NCI-H524 (cell line): ENCODE data around the gene MPP3.

Source experiments
- DNase-seq, 2 experiments: peaks; one replicate each; lab custom pipeline; 2025; lab: John Stamatoyannopoulos, UW

MPP3 gene

GRCh38 chr17:43832168-43832975 lies 574 bp downstream of the MPP3 start:
- DNase-seq = peak in 1 of 2 experiments; percentile 29

GRCh38 chr17:43831633-43832032 lies 1.3 kb downstream of the MPP3 start:
- no peak for DNase-seq

- no peak for DNase-seq
These were observed 2.3 kb downstream of the MPP3 start for GRCh38 chr17:43830510-43831140.

GRCh38 chr17:43829738-43830137 lies 3.2 kb downstream of the MPP3 start:
- no peak for DNase-seq

- DNase-seq = no peak
These were observed 5.3 kb downstream of the MPP3 start for GRCh38 chr17:43827596-43827995.

- DNase-seq = no peak
These were observed 6.7 kb downstream of the MPP3 start for GRCh38 chr17:43826206-43826605.

- DNase-seq = no peak
These were observed 7.4 kb downstream of the MPP3 start for GRCh38 chr17:43825567-43825966.

- peak in 1 of 2 experiments; percentile 22 for DNase-seq
These were observed 9.4 kb downstream of the MPP3 start for GRCh38 chr17:43823350-43824084.

- peak; percentile 34 to 72 for DNase-seq
These were observed 10.3 kb downstream of the MPP3 start for GRCh38 chr17:43822570-43823190.

- no peak for DNase-seq
These were observed 12.2 kb downstream of the MPP3 start for GRCh38 chr17:43820759-43821158.

GRCh38 chr17:43818966-43819365 lies 14.0 kb downstream of the MPP3 start:
- no peak for DNase-seq

- no peak for DNase-seq
These were observed 15.1 kb downstream of the MPP3 start for GRCh38 chr17:43817826-43818225.

- DNase-seq = peak; percentile 76 to 94
These were observed 16.3 kb downstream of the MPP3 start for GRCh38 chr17:43816336-43817320.

GRCh38 chr17:43814714-43815113 lies 18.2 kb downstream of the MPP3 start:
- no peak for DNase-seq

GRCh38 chr17:43814026-43814425 lies 18.9 kb downstream of the MPP3 start:
- no peak for DNase-seq

GRCh38 chr17:43813386-43813785 lies 19.6 kb downstream of the MPP3 start:
- no peak for DNase-seq

- no peak for DNase-seq
These were observed 20.3 kb downstream of the MPP3 start for GRCh38 chr17:43812396-43813265.

GRCh38 chr17:43810823-43811222 lies 22.1 kb downstream of the MPP3 start:
- no peak for DNase-seq

- DNase-seq = peak in 1 of 2 experiments; percentile 6
These were observed 22.7 kb downstream of the MPP3 start for GRCh38 chr17:43810226-43810715.

- no peak for DNase-seq
These were observed 23.8 kb downstream of the MPP3 start for GRCh38 chr17:43809121-43809520.
